Keratinocyte (primary cell): ENCODE results near the gene CDH13.

Source experiments
- CTCF ChIP-seq, 3 experiments: IDR thresholded peaks in 1 of 3; conservative IDR thresholded peaks in 1 of 3; optimal IDR thresholded peaks in 1 of 3; 2 replicates in 2 of 3; 3 replicates in 1 of 3; pipeline versions ENCODE3 to v1.5.1; 2011; ENCODE audit warnings: low read length in 3 of 3, mild to moderate bottlenecking in 3 of 3, moderate library complexity in 2 of 3, control low read depth in 1 of 3, inconsistent platforms in 1 of 3; ENCODE audit not compliant: insufficient read depth in 2 of 3; ENCODE audit errors: extremely low read depth in 1 of 3
- EZH2 ChIP-seq: IDR thresholded peaks from one replicate; pipeline ENCODE4 v1.6.1; 2012; ENCODE audit warnings: inconsistent platforms, mild to moderate bottlenecking, low read length, moderate library complexity

- TF ChIP-seq CTCF (optimal IDR thresholded peaks at IDR 0.05 in 1 of 3, IDR thresholded peaks at IDR 0.05 in 1 of 3, conservative IDR thresholded peaks at IDR 0.05 in 1 of 3; ENCODE audit: extremely low read depth in 1 of 3, insufficient read depth in 2 of 3, low read length in 3 of 3) (no peak), EZH2 (no peak)
These were observed 823.1 kb downstream of the CDH13 start for GRCh38 chr16:83449861-83450260.
